HG03196 (cell line): Measurements from ENCODE around the gene GDF10.

ENCODE experiments used
- ATAC-seq: cut with Tn5 transposase; IDR thresholded peaks from one replicate; pipeline ENCODE4 v1.9.1; 2021; ENCODE audit not compliant: unreplicated experiment

Gene GDF10

DNA sequence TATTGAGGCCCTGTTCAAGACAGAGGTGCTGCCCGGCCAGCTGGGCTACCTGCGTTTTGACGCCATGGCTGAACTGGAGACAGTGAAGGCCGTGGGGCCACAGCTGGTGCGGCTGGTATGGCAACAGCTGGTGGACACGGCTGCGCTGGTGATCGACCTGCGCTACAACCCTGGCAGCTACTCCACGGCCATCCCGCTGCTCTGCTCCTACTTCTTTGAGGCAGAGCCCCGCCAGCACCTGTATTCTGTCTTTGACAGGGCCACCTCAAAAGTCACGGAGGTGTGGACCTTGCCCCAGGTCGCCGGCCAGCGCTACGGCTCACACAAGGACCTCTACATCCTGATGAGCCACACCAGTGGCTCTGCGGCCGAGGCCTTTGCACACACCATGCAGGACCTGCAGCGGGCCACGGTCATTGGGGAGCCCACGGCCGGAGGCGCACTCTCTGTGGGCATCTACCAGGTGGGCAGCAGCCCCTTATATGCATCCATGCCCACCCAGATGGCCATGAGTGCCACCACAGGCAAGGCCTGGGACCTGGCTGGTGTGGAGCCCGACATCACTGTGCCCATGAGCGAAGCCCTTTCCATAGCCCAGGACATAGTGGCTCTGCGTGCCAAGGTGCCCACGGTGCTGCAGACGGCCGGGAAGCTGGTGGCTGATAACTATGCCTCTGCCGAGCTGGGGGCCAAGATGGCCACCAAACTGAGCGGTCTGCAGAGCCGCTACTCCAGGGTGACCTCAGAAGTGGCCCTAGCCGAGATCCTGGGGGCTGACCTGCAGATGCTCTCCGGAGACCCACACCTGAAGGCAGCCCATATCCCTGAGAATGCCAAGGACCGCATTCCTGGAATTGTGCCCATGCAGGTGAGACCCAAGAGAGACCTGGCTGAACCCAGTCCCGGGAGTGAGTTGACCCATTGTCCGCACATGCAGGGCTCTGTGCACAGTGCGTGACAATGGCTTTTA is 51.0 kb downstream of the GDF10 start:
- ATAC-seq: no peak

DNA sequence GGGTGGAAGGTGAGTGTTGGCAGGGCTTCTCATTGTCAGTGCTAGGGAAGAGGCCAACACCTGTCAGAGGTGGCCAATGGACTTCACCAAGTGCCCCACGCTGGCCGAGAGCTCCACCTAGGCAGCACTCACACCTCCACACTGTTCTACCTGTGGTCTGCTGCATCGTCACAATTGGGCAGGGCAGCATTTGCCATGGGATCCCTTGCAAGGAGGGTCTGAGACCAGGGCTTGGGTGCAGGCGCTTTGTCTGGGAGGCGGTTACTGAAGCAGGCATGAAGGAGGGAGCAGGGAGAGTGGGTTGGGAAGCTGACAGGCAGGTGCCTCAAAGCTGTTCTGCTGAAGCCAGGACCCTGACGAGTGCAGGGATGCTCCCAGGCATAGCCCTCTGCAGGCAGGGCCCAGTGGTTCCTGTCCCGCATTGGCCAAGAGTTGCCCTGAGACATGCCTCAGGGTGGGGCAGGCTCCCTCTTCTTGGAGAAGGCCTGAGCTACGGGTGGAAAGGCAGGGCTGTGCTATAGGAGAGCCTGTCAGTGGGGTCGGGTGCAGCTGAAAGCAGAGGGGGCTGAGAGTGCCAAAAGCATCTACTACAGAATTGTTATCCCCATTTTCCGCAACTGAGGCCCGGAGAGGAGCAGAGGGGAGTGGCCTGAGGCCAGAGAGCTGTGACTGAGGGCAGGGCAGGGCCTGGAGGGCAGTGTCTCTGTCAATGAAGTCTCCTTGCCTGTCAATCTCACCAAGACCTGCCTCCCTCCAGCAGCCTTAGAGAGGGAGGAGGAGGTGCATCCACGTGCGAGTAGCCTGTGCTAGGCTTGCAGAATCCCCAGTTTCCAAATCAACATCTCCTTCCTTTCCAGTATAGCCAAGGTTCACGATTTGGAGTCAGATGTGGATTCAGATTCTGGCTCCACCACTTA is 52.2 kb downstream of the GDF10 start:
- ATAC-seq: no peak

DNA sequence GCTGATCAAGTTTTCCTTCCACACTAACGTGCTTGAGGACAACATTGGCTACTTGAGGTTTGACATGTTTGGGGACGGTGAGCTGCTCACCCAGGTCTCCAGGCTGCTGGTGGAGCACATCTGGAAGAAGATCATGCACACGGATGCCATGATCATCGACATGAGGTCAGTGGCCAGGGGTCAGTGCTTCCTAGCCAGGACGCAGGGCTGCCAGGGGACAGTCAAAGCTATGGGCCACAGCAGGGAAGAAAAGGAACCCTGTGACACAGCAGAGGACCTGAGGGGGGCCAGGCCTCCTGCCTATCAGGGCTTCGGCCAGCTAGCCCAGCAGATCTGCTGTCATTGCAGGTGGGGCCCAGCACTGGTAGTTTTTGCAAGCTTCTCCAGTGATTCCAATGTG is 53.4 kb downstream of the GDF10 start:
- no peak for ATAC-seq

DNA sequence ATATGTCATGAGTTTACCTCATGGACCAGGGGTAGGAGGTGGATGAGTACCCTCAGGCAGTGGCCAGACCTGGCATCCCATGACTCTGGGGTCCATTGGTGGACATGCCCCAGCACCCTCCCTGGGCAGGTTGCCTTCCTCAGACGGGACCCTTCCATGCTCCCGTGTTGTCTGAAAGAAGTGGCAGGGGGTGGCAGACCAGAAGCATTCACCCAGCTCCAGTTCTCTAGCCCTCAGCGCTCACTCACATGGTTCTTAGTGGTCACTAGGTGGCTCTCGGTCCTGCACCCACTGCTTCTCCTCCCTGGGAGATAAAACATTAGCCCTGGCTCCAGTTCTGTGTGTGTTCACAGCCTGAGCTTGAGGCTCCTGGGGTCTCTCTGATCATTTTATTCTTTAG is 54.2 kb downstream of the GDF10 start:
- ATAC-seq: no peak

DNA sequence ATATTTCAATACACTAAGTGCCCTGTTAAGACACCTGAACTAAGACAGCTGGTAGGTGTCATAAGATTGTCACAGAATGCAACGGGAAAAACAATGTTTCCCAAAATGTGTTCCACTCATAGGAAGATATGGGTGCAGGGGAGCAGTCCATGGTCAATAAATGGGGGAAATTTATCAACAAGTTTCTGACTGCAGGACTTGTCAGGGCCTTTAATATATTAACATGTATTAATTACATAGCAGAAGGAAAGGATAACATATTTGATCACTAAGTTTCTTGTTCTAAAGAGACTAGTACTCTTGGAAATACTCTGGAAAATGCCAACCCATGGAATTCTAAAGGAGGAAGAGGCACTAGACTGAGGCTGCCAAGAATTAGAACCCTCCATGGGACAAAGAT is 54.9 kb downstream of the GDF10 start:
- no peak for ATAC-seq

DNA sequence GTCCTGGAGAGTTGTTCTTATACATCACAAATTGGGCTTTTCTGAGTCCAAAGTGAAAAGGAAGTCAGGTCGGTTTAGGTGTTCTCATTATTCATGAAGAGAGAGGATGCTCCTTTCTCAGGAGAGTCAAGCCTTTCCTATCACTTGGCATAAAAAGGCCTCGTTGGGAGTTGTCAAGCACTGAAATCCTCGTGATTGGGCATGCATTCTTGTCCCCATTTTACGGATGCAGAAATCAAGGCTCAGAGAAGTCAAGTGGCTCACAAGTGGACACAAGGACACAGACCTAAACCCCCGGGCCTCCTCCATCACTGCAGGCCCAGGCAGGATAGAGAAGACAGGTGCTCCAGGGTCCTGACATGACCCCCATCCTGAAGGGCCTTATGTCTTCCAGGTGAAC is 56.7 kb downstream of the GDF10 start:
- no peak for ATAC-seq

DNA sequence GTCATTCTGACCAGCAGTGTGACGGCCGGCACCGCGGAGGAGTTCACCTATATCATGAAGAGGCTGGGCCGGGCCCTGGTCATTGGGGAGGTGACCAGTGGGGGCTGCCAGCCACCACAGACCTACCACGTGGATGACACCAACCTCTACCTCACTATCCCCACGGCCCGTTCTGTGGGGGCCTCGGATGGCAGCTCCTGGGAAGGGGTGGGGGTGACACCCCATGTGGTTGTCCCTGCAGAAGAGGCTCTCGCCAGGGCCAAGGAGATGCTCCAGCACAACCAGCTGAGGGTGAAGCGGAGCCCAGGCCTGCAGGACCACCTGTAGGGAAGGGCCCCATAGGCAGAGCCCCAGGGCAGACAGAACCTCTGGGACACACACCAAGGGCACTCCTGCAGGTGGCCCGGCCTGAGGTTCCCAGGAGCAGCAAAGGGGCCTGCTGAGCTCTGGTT is 57.2 kb downstream of the GDF10 start:
- no peak for ATAC-seq

DNA sequence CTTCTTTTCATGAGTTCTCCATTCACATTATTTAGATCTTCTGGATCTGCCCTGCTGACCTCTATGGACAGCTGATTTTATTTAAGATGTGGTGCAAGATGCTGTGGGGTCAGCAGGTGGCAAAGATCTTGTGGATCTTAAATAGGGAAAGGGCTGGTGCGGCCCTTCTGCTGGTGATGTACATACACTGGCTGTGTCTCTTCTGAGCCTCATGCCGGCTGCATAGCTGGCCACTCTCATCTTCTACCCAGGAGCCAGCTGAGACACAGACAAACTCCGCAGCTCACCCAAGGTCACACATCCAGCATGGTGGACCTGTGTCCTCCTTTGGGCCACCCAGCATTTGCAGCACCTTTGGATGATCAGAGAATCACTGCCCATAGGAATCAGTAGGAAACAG is 57.9 kb downstream of the GDF10 start:
- no peak for ATAC-seq

DNA sequence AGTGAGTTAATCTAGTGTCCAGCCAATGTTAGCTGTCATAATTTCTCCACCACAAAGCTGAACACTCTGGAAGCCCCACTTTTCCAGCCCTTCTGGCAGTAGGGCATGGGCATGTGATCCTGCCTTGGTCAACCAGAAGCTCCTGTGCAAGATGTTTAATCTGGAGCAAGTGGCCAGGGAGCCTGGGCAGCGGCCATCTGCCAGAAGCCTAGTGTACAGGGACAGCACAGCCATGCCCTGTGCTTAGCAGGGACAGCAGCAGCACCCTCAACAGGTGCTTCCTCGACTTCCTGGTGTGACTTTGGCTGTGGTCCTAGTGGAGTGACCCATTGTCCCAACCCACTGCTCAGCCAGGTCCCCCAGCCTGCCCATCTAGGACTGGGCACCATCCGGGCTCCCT is 58.5 kb downstream of the GDF10 start:
- no peak for ATAC-seq

DNA sequence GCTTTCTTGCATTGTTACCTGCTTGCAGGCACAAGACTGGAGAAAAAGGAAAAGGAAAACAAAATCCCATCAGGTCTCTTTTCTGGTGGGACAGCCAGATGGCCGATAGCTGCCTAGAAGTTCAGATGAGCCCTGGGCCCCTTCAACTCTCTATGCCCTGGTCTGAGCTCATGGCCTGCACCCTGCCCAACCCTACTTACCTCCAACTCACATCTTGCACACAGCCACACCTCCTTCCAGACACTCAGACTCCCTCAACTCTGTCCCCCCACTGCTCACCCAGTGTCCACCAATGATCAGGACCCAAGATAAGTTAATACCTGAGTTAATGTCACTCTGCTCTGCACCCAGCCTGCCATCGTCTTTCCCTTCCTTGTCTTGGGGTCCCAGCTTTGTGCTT is 59.1 kb downstream of the GDF10 start:
- ATAC-seq: no peak

DNA sequence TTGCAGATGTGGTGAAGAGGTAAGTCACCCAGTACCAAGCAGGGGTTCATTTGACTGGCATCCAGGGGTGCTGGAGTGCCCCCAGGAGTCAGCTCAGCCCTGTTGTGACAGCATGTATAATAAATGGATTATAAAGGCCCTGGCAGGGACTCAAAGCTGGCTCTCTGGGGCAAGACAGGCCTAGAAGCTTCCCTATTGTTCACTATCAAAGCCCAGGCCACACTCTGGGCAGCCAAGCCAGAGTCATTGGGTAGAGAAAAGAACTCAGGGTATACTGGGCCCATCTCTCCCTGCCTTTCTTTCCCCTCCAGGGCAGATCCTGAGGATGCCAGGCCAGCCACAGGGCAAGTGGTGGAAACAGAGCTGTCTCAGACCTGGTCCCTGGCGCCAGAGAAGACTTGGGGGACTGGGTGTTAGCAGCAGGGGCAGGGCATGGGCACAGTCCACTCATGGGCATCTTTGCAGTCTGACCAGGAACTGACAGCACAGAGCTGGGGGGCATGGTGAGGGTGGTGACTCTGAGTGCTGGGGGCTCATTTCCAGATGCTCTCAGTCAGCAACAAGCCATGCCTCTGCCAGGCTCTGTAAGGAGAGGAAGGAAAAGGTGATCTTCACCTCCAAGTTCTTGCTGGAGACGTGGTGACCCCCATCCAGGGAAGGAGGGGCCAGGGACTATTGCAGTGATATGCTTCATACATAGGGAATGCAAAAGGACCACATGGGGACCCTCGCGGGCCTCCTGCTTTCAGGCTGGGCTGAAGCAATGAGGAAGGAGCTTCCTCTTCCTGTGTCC is 59.8 kb downstream of the GDF10 start:
- ATAC-seq: no peak

DNA sequence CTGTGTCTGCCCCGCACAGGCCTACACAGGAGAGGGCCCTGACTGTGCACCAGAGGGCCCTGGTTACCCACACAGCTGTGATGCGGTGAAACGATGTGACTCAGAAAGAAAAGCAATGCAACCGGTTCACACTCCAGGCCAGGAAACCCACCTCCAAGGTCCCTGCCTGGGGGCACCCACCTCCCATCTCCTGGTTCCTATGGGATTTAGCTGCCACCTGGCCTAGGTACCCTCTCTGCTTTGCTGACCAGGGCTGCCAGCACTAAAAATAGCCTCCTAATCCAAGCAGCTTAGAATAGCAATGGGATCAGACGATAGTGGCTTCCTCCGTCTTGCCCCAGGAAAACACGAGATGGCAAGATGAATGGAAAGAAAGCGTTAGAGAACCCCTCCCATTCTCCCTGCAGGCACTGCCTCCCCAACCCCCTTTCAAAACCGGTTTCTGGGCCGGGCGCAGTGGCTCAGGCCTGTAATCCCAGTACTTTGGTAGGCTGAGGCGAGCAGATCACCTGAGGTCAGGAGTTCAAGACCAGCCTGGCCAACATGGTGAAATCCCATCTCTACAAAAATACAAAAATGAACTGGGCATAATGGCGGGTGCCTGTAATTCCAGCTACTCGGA is 60.5 kb downstream of the GDF10 start:
- no peak for ATAC-seq

DNA sequence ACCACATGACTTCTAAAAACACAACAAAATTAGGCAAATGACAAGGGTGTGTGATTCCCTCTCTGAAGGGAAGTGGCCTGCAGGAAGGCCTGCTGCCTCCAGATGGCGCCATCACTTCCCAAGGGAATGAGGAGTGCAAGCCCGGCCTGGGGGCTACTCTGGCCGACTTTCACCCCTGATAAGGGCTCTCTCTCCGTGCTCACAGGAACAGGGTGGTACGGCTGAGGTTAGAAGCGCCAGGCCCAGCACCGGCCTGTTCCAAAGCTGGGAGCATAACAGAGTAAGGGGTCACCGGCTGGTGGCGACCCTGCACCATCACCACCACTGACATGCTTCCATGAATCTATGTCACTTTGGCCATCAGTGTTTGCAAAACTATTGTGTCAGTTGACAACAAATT is 61.3 kb downstream of the GDF10 start:
- no peak for ATAC-seq

DNA sequence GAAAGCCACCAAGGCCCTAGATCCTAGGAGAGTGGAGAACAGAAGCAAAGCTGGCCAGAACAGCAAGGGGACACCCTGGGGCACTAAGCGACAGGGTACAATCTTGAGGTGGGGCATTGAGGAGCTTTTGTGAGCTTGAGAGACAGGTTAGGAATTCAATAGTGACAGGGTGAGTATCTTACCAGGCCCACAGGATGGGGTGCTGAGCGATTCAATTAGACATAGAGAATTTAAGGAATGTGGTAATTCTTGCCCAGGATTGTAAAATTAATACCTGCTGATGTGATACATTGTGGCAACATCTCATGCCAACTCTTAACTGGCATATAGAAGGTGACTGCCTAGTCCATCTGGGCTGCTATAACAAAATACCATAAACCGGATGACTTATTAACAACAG is 62.2 kb downstream of the GDF10 start:
- ATAC-seq: no peak
